NB4 (cell line): ENCODE results near the gene CFP.

Source experiments
- CTCF ChIP-seq: IDR thresholded peaks from one replicate; pipeline ENCODE4 v1.5.1; 2012; ENCODE audit warnings: low read depth, low read length
- POLR2A ChIP-seq: IDR thresholded peaks from 2 replicates; pipeline ENCODE4 v1.6.1; 2011; ENCODE audit warnings: mild to moderate bottlenecking; ENCODE audit not compliant: insufficient read length; ENCODE audit errors: extremely low read depth

- TF ChIP-seq CTCF (no peak), POLR2A (peak; percentile 48)
Measured at GRCh38 chrX:47581731-47582647, 47.7 kb downstream of the CFP start, which contains the start of gene TIMP1.
